Activated CD4-positive, alpha-beta T cell treated with anti-CD3 and anti-CD28 coated beads, Interleukin-2, Interleukin-4, amounts not matched to agents 100 ng/mL and 50 ng/mL, durations not matched to agents 16 hours and 8 hours (primary cell): Measurements from ENCODE around the gene SCYGR1.
"Not testable (repeated sequence)": the region's sequence is repeated elsewhere in the genome, so short reads cannot be mapped to it uniquely, and the experiment has no call there.

ENCODE experiments used
- DNase-seq: peaks from one replicate; pipeline ENCODE4 v3.0.0-alpha.2; 2020; ENCODE audit warnings: low spot score

Gene SCYGR1

DNA sequence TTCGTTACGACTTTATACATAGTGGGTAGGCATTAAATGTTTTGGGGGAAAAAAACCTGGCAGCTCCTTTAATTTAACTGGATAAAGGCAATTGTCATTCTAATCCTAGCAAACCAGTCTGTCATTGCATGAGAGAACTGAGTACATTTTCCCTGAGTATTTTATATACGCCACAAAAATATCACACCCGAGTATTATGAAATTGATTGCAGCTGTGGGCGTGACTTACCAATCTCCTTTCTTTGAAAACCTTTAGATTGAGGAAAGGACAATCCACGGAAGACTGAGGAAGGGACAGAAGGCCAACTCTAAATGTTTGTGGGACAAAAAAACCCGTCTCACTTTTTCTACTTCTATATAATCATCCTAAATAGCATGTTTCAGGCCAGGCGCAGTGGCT is 17.7 kb downstream of the SCYGR1 start:
- DNase-seq: no peak

- DNase-seq: no peak
These were observed 19.2 kb downstream of the SCYGR1 start for GRCh38 chr2:227368574-227368973.

- DNase-seq: no peak
These were observed 20.3 kb downstream of the SCYGR1 start for GRCh38 chr2:227367427-227367795.

GRCh38 chr2:227366769-227367426 is 20.9 kb downstream of the SCYGR1 start:
- DNase-seq: no peak

DNA sequence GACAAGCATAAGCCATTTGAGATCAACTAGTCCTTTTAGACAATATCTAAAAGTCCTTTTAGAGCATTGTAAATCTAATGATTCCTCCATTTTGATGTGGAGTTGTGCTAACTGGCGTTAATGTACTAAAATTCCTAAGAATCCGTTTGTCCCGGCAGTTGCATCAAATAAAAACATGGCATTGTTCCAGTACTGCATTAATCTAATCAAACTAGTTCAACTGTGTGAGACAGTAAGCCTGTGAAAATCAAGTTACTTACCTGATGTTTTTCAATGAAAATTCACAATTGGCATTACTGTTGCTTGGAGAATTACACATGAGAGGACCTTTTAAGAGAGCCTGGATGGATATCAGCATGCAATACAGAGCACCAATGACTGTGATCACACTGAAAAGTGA is 21.9 kb downstream of the SCYGR1 start:
- no peak for DNase-seq

GRCh38 chr2:227364585-227365263 is 23.0 kb downstream of the SCYGR1 start:
- DNase-seq: not testable (repeated sequence)

DNA sequence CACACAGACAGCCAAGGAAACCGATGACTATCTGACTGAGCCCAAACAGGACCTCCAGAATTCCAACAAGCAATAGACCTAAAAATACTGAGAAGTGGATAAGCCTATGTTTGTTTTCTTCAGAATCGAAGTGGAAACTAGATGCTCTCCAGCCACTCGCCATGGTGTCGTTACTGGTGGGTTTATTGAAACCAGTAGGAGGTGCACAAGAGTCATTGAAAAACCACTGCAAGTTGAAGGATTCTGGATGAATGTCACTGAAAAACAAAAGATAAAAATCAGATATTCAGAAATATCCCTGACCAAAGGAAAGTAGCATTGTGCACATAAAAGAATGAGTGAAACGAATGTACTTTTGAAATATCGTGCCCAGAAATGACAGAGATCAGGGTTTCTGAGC is 24.0 kb downstream of the SCYGR1 start:
- DNase-seq: no peak

GRCh38 chr2:227360351-227360750 is 27.4 kb downstream of the SCYGR1 start:
- no peak for DNase-seq

DNA sequence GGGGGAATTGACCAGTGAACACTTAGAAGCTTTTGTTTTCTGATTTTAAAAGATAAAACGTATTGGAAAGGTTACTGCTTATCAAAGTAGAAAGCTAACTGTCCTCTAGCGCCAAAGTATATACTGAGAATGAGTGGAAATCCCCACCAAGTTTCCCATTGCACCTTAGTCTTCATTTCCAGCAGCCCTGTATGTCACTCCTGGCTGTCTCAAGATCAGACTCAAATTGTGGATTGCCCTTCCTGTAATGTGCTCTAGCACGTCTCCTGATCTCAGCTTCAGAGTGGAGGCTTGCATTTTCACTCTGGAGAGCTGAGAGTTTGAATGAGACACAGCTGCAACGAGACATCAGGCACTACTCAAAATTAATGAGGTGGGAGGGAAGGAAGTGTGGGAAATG is 36.1 kb downstream of the SCYGR1 start:
- no peak for DNase-seq

- DNase-seq: no peak
These were observed 37.6 kb downstream of the SCYGR1 start for GRCh38 chr2:227349989-227350612.

GRCh38 chr2:227348324-227348723 is 39.4 kb downstream of the SCYGR1 start:
- DNase-seq: no peak

- DNase-seq: no peak
These were observed 40.6 kb downstream of the SCYGR1 start for GRCh38 chr2:227347117-227347516.

DNA sequence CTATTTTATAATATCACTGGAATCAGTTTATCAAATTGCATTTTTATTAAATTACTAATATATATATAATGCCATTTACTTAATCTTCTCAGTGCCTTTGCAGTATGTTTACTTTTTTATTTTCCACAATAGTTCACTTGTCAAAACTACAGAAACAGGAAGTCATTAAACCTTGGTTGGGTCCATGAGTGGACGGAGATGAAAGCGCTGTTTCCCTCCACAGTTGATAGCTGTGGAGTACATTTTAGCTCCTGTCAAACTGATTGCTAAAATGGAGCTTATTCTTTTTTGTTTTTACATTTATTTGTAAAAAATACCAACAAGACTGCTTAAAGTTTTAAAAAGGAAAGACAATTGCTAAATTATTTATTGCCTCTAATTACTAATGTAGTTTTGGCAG is 43.5 kb downstream of the SCYGR1 start:
- no peak for DNase-seq

GRCh38 chr2:227341553-227341952 is 46.2 kb downstream of the SCYGR1 start:
- no peak for DNase-seq

DNA sequence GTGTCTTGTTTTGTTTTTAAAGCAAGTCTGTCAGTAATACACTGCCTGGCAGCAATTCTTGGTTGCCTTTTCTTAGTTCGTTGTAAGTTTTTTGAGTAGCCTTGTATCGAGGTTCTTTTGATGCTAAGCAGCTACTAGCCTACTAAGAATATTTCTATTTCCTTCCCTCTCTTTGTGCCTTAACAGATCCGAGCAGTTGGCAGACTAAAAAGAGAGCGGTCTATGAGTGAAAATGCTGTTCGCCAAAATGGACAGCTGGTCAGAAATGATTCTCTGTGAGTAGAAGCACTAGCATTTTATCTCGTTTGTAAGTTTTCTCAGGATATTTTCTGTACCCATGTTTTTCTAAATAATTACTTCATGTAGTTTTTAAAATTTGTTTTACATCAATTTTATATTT is 47.6 kb downstream of the SCYGR1 start:
- no peak for DNase-seq

DNA sequence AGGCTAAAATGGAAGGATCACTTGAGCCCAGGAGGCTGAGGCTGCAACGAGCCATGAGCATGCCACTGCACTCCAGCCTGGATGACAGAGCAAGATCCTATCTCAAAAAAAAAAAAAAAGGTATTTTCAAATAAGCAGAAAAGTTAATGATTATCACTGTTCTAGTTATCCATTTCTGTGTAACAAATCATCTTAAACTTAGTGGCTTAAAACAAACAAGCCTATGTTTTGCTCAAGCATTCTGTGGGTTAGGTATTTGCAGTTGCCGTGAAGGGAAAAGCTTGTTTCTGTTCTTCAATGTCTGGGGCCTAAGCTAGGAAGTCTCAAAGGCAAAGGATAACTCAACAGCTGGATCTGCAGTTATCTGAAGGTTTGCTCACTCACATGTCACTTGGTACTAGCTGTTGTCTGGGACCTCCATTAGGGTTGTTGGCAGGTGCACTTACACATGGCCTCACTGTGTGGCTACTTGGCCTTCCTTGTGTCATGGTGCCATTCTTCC is 48.6 kb downstream of the SCYGR1 start:
- no peak for DNase-seq
